PC-9 (cell line): ENCODE results near the gene KCTD14. TPM values are rescaled to one million over a fixed set of nuclear protein-coding genes. Genes with fewer than 3 reads are reported as not detected.

Experiments
- Bru-seq: library from RNA; stranded (reverse); fragments of 400-500 nt; gene quantifications from one replicate; lab custom pipeline; 2021; lab: Mats Ljungman, UMichigan
- BruChase-seq, 2 experiments: library from RNA; stranded (reverse); fragments of 400-500 nt; gene quantifications; one replicate each; lab custom pipeline; 2021; lab: Mats Ljungman, UMichigan
- BruUV-seq: library from RNA; stranded (reverse); fragments of 400-500 nt; replicated peaks from 2 replicates; lab custom pipeline; 2021; lab: Mats Ljungman, UMichigan
- CTCF ChIA-PET: fragments of 300-600 bp; sonication (Branson Sonifier 250); formaldehyde crosslinking; loops from one replicate; lab custom pipeline; 2022; ENCODE audit warnings: antibody characterized with exemption; lab: Charles Lee
- POLR2A ChIA-PET: fragments of 300-600 bp; sonication (Branson Sonifier 250); formaldehyde crosslinking; loops from one replicate; lab custom pipeline; 2022; ENCODE audit warnings: antibody characterized with exemption; ENCODE audit not compliant: unreplicated experiment; lab: Charles Lee
- DNase-seq, 2 experiments: peaks; one replicate each; pipeline versions ENCODE4 v3.0.0 to v3.0.0-alpha.2; 2015 to 2022; ENCODE audit warnings: mixed read lengths in 1 of 2
- H2AFZ ChIP-seq: fragments of 200-600 bp; sonication (generic); 2 replicates; pipeline ENCODE4 v1.8.1; 2017; ENCODE audit warnings: antibody characterized with exemption
- H3F3A ChIP-seq: fragments of 200-600 bp; sonication (generic); 2 replicates; pipeline ENCODE4 v1.8.1; 2017; ENCODE audit warnings: antibody characterized with exemption, mild to moderate bottlenecking, low read depth; ENCODE audit not compliant: insufficient read depth
- H3K27ac ChIP-seq: fragments of 200-600 bp; sonication (generic); 2 replicates; pipeline ENCODE4 v1.6.1; 2016; ENCODE audit warnings: mixed run types
- H3K27me3 ChIP-seq: fragments of 200-600 bp; sonication (generic); 2 replicates; pipeline ENCODE4 v1.6.1; 2016; ENCODE audit warnings: low read depth, mixed run types; ENCODE audit not compliant: insufficient read depth
- H3K36me3 ChIP-seq: fragments of 200-600 bp; sonication (generic); 2 replicates; pipeline ENCODE4 v1.6.1; 2016; ENCODE audit warnings: low read depth, mixed run types
- H3K4me1 ChIP-seq: fragments of 200-600 bp; sonication (generic); replicated peaks from 2 replicates; pipeline ENCODE4 v1.6.1; 2016; ENCODE audit warnings: mixed run types; ENCODE audit not compliant: insufficient read depth
- H3K4me2 ChIP-seq: fragments of 200-600 bp; sonication (generic); 2 replicates; pipeline ENCODE4 v1.6.1; 2017; ENCODE audit warnings: mixed run types
- H3K4me3 ChIP-seq: fragments of 200-600 bp; sonication (generic); 2 replicates; pipeline ENCODE4 v1.6.1; 2016; ENCODE audit warnings: mixed run types
- H3K79me2 ChIP-seq: fragments of 200-600 bp; sonication (generic); 2 replicates; pipeline ENCODE4 v1.6.1; 2017; ENCODE audit warnings: low read depth, mixed run types
- H3K9me2 ChIP-seq: fragments of 200-600 bp; sonication (generic); 2 replicates; pipeline ENCODE4 v1.8.1; 2017; ENCODE audit warnings: mild to moderate bottlenecking; ENCODE audit not compliant: insufficient read depth
- H3K9me3 ChIP-seq: fragments of 200-600 bp; sonication (generic); 2 replicates; pipeline ENCODE4 v1.8.1; 2016; ENCODE audit warnings: low read depth; ENCODE audit not compliant: insufficient read depth
- H4K20me1 ChIP-seq: fragments of 200-600 bp; sonication (generic); 2 replicates; pipeline ENCODE4 v1.8.1; 2017; ENCODE audit not compliant: insufficient read depth
- EZH2 ChIP-seq: fragments of 200-600 bp; sonication (generic); IDR thresholded peaks from 2 replicates; pipeline ENCODE4 v1.8.0; 2017; ENCODE audit warnings: antibody characterized with exemption, low read depth
- intact Hi-C: fragments of 100-400 bp; cut with micrococcal nuclease; formaldehyde crosslinking; loops from one replicate; pipeline ENCODE4 v1.10.0; 2022; ENCODE audit not compliant: unreplicated experiment
- long read RNA-seq: library from polyadenylated mRNA; stranded (forward); transcript quantifications from one replicate; pipeline ENCODE4 v2.0.0, GENCODE V29; 2022
- total RNA-seq: library from RNA; stranded (reverse); gene quantifications from 2 replicates; pipeline ENCODE4 v1.2.3, GENCODE V29; 2021
- TF ChIP-seq, protein P1 (sequence below): fragments of 200-600 bp; sonication (generic); conservative IDR thresholded peaks from 2 replicates; pipeline ENCODE4 v1.6.1; 2017; ENCODE audit warnings: mixed run types, antibody characterized with exemption, mild to moderate bottlenecking, moderate library complexity

KCTD14 gene, protein sequence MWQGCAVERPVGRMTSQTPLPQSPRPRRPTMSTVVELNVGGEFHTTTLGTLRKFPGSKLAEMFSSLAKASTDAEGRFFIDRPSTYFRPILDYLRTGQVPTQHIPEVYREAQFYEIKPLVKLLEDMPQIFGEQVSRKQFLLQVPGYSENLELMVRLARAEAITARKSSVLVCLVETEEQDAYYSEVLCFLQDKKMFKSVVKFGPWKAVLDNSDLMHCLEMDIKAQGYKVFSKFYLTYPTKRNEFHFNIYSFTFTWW
- total RNA-seq: 12.0 and 21.3 TPM in 2 replicates
- Bru-seq, nascent RNA: percentile 74 among the genes with signal in this experiment
- BruChase-seq, experiment 1, labeled RNA remaining after a 2-hour chase: percentile 92 among the genes with signal in this experiment
- percentile 80 among the genes with signal in this experiment for BruChase-seq, experiment 2, labeled RNA remaining after a 6-hour chase
- long read RNA-seq, transcript KCTD14-201 (2 exons, 1,691 nt): major isoform, 53 of 56 reads
- long read RNA-seq, partial matches to known transcripts: 0 of 56 reads
- long read RNA-seq, other reads (novel, unspliced or antisense): 3 of 56 reads

DNA sequence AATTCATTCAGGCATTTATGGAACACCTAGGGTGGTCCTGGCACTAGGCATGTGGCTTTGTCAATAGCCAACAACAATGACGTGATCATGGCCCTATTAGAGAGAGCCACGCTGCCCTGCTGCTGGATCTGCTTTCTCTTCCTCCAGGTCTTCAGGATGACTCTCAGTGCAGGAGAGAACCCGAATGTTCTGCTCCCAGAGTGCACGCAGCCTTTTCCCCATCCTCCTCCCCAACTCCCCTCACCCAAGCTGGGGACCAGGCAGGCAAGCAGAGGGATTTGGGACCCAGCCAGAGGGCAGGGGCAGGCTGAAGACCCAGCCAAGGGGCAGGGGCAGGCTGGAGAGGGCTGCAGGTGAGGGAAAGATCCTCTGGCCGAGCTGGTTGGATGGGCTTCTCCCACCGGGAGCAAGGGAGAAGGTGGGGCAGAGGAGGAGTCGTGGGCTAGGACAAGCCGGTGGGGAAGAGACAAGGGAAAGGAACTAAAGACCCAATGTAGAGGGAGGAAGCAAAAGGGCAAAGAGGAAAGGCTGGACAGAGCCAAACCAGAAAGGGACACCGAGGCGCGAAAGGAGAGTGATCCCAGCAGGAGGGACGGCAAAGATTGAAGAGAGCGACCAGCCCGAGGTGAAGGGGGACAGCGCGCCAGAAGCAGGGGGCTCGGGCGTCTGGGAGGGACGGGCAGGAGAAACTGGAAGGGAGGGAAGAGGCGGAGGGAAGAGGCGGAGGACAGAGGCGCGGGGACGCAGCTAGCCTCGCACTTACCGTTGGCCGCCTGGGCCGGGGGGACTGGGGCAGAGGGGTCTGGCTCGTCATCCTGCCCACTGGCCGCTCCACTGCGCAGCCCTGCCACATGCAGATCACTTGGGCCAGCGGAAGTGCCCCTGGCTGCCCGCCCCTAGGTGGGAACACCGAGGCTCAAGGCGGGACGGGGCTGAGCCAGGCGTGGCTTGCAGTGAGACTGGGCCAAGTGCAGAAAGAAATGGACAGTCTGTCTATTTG, at the start of gene KCTD14:
TSS of gene KCTD14 (minus strand) at position 880 of the 1,000 bp plus-strand sequence. CDS start at position 853, 27 bp downstream.
- intact Hi-C loops: loop anchor here (1.0 kb wide), 1 partner anchor 27 kb away; no protein-coding TSS in a partner anchor
- TF ChIP-seq EZH2: no peak
- Histone ChIP-seq H3K9me3 (no peaks in the 10 kb centered on the region), H3K4me2 (peak within 1 kb of the TSS; percentile 49), H3K27me3 (no peaks in the 10 kb centered on the region), H3K4me1 (peaks cover 17% of the 10 kb centered on the region), H3K9me2 (no peaks in the 10 kb centered on the region), H2AFZ (0 out of 2 replicates have a peak within 1 kb of the TSS, but pooled peaks have one; percentile 18), H3K36me3 (no peaks in the 10 kb centered on the region), H4K20me1 (no peaks in the 10 kb centered on the region), H3K79me2 (no peaks in the 10 kb centered on the region), H3F3A (peaks cover 15% of the 10 kb centered on the region; the same call in 1 of the 2 replicates), H3K4me3 (peak within 1 kb of the TSS; percentile 37; the same call in 1 of the 2 replicates), H3K27ac (no peak within 1 kb of the TSS)
- no TSS peak for BruUV-seq
- POLR2A ChIA-PET: interaction anchor here (0.6 kb wide), 1 partner anchor 395 kb away, joined by 3 read pairs; the partner anchor contains the start of gene GAB2
- CTCF ChIA-PET: no interaction called here
- DNase-seq: peak in 1 of 2 experiments; percentile 73

DNA sequence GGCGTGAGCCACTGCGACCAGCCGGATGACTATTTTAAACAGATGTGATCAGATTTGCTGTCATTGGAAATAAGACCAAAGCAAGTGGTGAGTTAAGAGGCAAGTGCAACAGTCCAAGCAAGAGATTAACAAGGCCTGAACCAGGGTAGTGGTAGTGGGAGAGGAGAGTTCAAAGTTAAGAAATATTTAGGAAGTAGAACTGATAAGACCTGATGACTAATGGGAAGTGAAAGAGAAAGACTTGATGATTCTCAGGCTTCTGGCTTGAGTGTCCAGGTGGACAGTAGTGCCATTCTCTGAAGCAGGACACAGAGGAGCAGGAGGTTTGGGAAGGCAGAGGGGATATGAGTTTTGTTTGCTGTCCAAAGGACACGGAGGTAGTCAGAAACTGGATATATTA, 49.4 kb upstream of the KCTD14 start:
- no peak overlapping the region for H3K4me3 ChIP-seq
- ChIA-PET CTCF (no interaction called here), POLR2A (no interaction called here)
- TF ChIP-seq, protein P1, sequence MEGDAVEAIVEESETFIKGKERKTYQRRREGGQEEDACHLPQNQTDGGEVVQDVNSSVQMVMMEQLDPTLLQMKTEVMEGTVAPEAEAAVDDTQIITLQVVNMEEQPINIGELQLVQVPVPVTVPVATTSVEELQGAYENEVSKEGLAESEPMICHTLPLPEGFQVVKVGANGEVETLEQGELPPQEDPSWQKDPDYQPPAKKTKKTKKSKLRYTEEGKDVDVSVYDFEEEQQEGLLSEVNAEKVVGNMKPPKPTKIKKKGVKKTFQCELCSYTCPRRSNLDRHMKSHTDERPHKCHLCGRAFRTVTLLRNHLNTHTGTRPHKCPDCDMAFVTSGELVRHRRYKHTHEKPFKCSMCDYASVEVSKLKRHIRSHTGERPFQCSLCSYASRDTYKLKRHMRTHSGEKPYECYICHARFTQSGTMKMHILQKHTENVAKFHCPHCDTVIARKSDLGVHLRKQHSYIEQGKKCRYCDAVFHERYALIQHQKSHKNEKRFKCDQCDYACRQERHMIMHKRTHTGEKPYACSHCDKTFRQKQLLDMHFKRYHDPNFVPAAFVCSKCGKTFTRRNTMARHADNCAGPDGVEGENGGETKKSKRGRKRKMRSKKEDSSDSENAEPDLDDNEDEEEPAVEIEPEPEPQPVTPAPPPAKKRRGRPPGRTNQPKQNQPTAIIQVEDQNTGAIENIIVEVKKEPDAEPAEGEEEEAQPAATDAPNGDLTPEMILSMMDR: no peak
- TF ChIP-seq EZH2: no peak
- DNase-seq: no peak
- no peaks in the 10 kb centered on the region for H3K9me3 ChIP-seq
- H3K79me2 ChIP-seq: peaks cover 48% of the 10 kb centered on the region
- no peaks in the 10 kb centered on the region for H3K27me3 ChIP-seq
- BruUV-seq: no TSS peak
- H4K20me1 ChIP-seq: peaks cover 32% of the 10 kb centered on the region
- no peak overlapping the region for H3K27ac ChIP-seq
- peaks cover 54% of the 10 kb centered on the region for H3K36me3 ChIP-seq
- H3K9me2 ChIP-seq: no peaks in the 10 kb centered on the region
- H3K4me2 ChIP-seq: no peak overlapping the region
- intact Hi-C loops: no loop called here
- no peaks in the 10 kb centered on the region; the same call in 1 of the 2 replicates for H3F3A ChIP-seq
- H3K4me1 ChIP-seq: peaks cover 21% of the 10 kb centered on the region
- no peak overlapping the region for H2AFZ ChIP-seq

DNA sequence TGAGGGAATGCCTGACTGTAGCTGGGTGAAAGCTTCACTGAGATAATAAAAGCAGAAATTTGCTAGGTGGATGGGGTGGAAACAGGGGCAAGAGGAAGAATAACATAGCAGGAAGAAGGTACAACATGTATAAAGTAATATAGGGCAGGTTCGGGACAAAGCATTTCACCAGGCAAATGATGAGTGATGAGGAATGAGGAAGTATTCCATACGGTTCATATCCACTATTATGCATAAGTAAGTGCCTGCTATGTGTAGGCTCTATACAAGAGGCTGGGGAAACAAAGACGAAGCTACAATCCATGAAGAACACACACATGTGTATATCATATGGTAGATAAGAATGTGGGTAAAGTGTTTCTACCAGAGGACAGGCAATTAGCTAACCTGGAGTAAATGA, 48.6 kb upstream of the KCTD14 start:
- Histone ChIP-seq H2AFZ (no peak overlapping the region), H4K20me1 (peaks cover 26% of the 10 kb centered on the region), H3K4me2 (no peak overlapping the region), H3K27ac (no peak overlapping the region), H3K9me2 (no peaks in the 10 kb centered on the region), H3K27me3 (no peaks in the 10 kb centered on the region), H3K36me3 (peaks cover 57% of the 10 kb centered on the region), H3K9me3 (no peaks in the 10 kb centered on the region), H3K4me3 (no peak overlapping the region), H3K79me2 (peaks cover 41% of the 10 kb centered on the region), H3K4me1 (peaks cover 13% of the 10 kb centered on the region), H3F3A (no peaks in the 10 kb centered on the region; the same call in 1 of the 2 replicates)
- no peak for DNase-seq
- BruUV-seq: no TSS peak
- ChIA-PET CTCF (no interaction called here), POLR2A (no interaction called here)
- intact Hi-C loops: no loop called here
- no peak for TF ChIP-seq EZH2
- TF ChIP-seq, protein P1: no peak
